ENCODE results near the gene SMAD3.

GRCh38 chr15:67216859-67217258, 151.5 kb downstream of the SMAD3 start:
- TF ChIP-seq ATF3 (IDR thresholded peaks at IDR 0.05) (no peak), SRF (IDR thresholded peaks at IDR 0.05; ENCODE audit: low read depth) (no peak), CTCF (IDR thresholded peaks at IDR 0.05 in 2 of 3, conservative IDR thresholded peaks at IDR 0.05 in 1 of 3; ENCODE audit: borderline replicate concordance in 1 of 3, insufficient read depth in 1 of 3, low read depth in 2 of 3, low read length in 2 of 3) (no peak), SIN3A (IDR thresholded peaks at IDR 0.05; ENCODE audit: low read depth) (no peak), POLR2A (IDR thresholded peaks at IDR 0.05; ENCODE audit: borderline replicate concordance, extremely low read depth, insufficient read depth, insufficient read length) (no peak), EZH2 (IDR thresholded peaks at IDR 0.05) (no peak), POLR2AphosphoS5 (IDR thresholded peaks at IDR 0.05; ENCODE audit: low read depth, low read length) (no peak), YY1 (IDR thresholded peaks at IDR 0.05; ENCODE audit: extremely low read depth, insufficient replicate concordance, low read depth, low read length) (no peak)
